ENCODE results near the gene TMC3.

Gene TMC3

DNA sequence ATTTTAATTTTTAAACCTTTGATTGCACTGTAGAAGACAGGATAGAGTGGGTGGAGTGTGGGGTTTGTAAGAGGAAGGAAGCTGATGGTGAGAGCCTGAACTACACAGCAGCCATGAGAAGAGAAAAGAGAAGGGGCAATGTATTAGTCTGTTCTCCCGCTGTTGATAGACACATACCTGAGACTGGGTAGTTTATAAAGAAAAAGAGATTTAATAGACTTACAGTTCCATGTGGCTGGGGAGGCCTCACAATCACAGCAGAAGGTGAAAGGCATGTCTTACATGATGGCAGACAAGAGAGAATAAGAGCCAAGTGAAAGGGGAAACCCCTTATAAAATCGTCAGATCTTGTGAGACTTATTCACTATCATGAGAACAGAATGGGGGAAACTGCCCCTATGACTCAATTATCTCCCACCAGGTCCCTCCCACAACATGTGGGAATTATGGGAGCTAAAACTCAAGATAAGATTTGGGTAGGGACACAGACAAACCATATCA lies 87.3 kb downstream of the TMC3 start:
- TF ChIP-seq CTCF (IDR thresholded peaks at IDR 0.05; ENCODE audit: low read depth, low read length, missing control alignments): no peak
- no peak overlapping the region for H3K4me3 ChIP-seq (ENCODE audit: low read depth, low read length)
- no peak for DNase-seq (ENCODE audit: low read depth)

DNA sequence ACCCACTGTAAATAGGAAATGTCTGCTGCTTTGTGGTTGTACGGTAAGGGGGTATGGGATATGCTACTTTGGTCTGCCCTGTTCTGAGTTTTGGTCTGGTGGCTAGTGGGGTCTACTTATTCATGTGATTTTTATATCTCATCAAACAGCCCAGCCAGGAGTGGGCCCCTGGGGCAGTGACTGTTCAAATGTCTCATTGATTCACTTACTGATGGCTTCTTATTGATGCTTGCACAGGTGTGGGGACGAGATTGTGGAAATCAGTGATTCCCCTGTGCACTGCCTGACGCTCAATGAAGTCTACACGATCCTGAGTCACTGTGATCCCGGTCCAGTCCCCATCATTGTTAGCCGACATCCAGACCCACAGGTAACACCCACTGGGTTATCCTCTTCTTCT lies 88.6 kb downstream of the TMC3 start:
- DNase-seq (ENCODE audit: low read depth): no peak
- TF ChIP-seq CTCF (IDR thresholded peaks at IDR 0.05; ENCODE audit: low read depth, low read length, missing control alignments): no peak
- no peak overlapping the region for H3K4me3 ChIP-seq (ENCODE audit: low read depth, low read length)

GRCh38 chr15:81284256-81285031 lies 89.6 kb downstream of the TMC3 start:
- TF ChIP-seq CTCF (IDR thresholded peaks at IDR 0.05; ENCODE audit: low read depth, low read length, missing control alignments): no peak
- no peak for DNase-seq (ENCODE audit: low read depth)
- no peak overlapping the region for H3K4me3 ChIP-seq (ENCODE audit: low read depth, low read length)

DNA sequence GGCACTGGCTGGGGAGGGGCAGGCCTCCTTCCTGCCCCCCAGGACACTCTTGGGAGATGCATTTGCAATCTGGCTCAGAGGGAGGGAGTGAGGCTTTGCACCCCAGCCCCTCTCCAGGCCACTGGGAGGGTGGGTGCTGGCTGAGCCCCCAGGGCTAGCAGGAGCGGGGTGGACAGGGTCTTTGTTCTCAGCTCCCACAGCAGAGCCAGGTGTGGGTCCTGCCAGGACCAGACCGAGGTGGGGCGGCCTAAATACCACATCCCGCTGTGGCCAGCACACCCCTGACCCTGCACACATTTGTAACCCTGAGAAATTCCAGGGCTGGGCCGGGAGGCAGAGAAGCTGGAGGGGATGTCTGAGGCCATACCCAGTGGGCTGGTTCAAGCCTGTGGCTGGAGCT lies 91.1 kb downstream of the TMC3 start:
- no peak for TF ChIP-seq CTCF (IDR thresholded peaks at IDR 0.05; ENCODE audit: low read depth, low read length, missing control alignments)
- H3K4me3 ChIP-seq (ENCODE audit: low read depth, low read length): no peak overlapping the region
- no peak for DNase-seq (ENCODE audit: low read depth)

DNA sequence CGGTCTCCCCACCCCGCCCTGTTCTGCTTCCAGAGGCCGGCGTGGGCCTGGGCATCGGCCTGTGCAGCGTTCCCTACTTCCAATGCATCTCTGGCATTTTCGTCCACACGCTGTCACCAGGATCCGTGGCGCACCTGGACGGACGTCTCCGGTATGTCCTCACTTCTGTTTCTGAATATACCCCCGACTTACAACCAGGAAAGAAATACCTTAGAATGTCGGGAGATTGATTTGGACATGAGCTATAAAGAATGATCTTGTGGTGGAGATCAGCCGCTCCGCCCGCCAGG lies 91.5 kb downstream of the TMC3 start:
- no peak for DNase-seq (ENCODE audit: low read depth)
- H3K4me3 ChIP-seq (ENCODE audit: low read depth, low read length): no peak overlapping the region
- TF ChIP-seq CTCF (IDR thresholded peaks at IDR 0.05; ENCODE audit: low read depth, low read length, missing control alignments): no peak

DNA sequence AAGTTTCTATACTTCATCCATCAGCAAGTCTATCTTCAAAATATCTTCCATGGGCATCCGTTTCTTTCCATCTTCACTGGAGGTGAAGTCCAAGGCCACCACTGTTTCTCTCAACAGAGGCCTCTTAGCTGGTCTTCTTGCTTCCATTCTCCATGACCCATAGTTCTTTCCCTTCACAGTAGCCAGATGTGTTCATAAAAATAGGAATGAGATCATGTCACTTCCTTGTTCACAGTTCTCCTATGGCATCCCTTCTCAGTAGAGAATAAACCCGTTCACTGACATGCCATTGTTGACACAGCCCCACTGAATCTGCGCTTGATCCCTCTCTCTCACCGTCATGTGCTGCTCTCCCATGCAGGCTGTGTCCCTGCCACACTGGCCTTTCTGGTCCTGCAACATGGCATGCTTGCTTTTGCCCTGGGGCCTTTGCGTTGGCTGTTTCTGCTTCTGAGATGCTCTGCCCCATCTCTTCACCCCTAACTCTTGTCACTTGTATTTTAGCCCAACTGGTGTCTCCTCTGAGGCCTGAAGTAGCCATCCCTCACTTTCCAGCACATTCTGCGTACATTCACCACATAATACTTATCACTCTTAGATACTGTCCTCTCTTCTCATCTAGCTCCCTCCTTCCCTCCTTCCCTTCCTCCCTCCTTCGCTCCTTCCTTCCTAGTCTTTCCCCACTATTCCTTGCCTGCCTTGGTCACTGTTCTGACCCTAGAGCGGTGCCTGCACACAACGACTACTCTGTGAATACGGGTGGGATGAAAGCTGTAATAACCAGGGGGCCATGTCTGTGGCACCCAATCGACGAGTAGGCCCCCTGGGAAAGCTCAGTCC lies 92.0 kb downstream of the TMC3 start:
- no peak for TF ChIP-seq CTCF (IDR thresholded peaks at IDR 0.05; ENCODE audit: low read depth, low read length, missing control alignments)
- H3K4me3 ChIP-seq (ENCODE audit: low read depth, low read length): no peak overlapping the region
- DNase-seq (ENCODE audit: low read depth): no peak

Data from GM12864 (cell line).